ENCODE measurements around the gene TMEM271.

DNA sequence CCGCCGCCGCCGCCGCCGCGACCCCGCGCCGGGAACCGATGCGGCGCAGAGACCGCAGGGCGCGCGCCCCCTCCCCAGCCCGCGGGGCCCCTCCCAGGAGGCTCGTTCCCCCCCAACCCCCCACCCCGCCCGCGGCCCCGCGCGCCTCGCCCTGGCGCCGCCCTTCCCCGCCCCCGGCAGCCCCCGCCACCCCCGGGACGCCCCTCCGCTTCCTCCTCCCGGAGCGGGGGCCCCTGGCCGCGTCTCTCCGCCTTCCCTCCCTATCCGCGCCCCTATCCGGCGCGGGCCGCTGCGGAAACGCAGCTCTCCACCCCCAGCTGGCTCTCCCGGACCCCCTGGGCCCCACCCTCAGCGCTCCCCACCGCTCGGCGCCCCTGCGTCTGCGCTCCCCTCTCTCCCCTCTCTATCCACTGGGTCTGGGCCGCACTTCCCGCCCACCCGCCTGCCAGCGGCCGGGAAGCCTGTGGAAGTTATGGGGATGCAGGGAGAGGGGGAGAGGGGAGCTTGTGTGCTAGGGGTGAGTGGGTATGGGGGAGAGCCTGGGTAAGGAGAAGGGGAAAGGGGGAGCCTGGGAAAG, at the start of gene TMEM271:
- TF ChIP-seq, protein P1, sequence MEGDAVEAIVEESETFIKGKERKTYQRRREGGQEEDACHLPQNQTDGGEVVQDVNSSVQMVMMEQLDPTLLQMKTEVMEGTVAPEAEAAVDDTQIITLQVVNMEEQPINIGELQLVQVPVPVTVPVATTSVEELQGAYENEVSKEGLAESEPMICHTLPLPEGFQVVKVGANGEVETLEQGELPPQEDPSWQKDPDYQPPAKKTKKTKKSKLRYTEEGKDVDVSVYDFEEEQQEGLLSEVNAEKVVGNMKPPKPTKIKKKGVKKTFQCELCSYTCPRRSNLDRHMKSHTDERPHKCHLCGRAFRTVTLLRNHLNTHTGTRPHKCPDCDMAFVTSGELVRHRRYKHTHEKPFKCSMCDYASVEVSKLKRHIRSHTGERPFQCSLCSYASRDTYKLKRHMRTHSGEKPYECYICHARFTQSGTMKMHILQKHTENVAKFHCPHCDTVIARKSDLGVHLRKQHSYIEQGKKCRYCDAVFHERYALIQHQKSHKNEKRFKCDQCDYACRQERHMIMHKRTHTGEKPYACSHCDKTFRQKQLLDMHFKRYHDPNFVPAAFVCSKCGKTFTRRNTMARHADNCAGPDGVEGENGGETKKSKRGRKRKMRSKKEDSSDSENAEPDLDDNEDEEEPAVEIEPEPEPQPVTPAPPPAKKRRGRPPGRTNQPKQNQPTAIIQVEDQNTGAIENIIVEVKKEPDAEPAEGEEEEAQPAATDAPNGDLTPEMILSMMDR (IDR thresholded peaks at IDR 0.05 in 4 of 5, conservative IDR thresholded peaks at IDR 0.05 in 1 of 5), result no peak
- TF ChIP-seq POLR2A (IDR thresholded peaks at IDR 0.05), result no peak

Measured in gastrocnemius medialis (tissue), 4 donors.